Psoas muscle (tissue), 8 donors: ENCODE results near the gene PARP11. TPM values are rescaled to one million over a fixed set of nuclear protein-coding genes. Genes with fewer than 3 reads are reported as not detected.
"Not testable (repeated sequence)": the region's sequence is repeated elsewhere in the genome, so short reads cannot be mapped to it uniquely, and the experiment has no call there.

Experiments
- ATAC-seq, 4 donors: fragments of 200-7000 bp; cut with Tn5 transposase; one replicate each; pipeline ENCODE4 v1.9.1; 2020; ENCODE audit warnings: moderate library complexity in 3 of 4, mild to moderate bottlenecking in 2 of 4
- DNase-seq, 2 donors: peaks; one replicate each; pipeline ENCODE4 v3.0.0-alpha.2; 2020
- H3K27ac ChIP-seq: fragments of 200-600 bp; one replicate; pipeline ENCODE4 v1.8.0; 2022
- H3K27me3 ChIP-seq, 3 donors: fragments of 200-600 bp in 1 of 3; one replicate each; pipeline versions ENCODE4 v1.6.1 to v1.8.0; 2013 to 2022; ENCODE audit warnings: low read length in 2 of 3, mild to moderate bottlenecking in 2 of 3, moderate library complexity in 1 of 3; ENCODE audit not compliant: insufficient read depth in 3 of 3
- H3K36me3 ChIP-seq, 2 donors: fragments of 200-600 bp in 1 of 2; one replicate each; pipeline versions ENCODE4 v1.6.1 to v1.8.0; 2013 to 2022; ENCODE audit warnings: low read depth in 1 of 2, mild to moderate bottlenecking in 1 of 2, moderate library complexity in 1 of 2; ENCODE audit not compliant: insufficient read depth in 1 of 2
- H3K4me1 ChIP-seq: fragments of 200-600 bp; one replicate; pipeline ENCODE4 v1.8.0; 2022
- H3K4me3 ChIP-seq: fragments of 200-600 bp; one replicate; pipeline ENCODE4 v1.8.0; 2022; ENCODE audit warnings: mild to moderate bottlenecking
- H3K9me3 ChIP-seq: fragments of 200-600 bp; one replicate; pipeline ENCODE4 v1.8.0; 2022
- WGBS, 3 donors: extraction: QIAGEN DNeasy Blood & Tissue Kit; methylation state at CpG; one replicate each; pipeline versions ENCODE4 v1.1.6 to v1.1.7; 2013; 5-methylcytosine and 5-hydroxymethylcytosine counted together
- intact Hi-C, 2 donors: fragments of 100-400 bp; cut with DNase I; formaldehyde crosslinking; loops; one replicate each; pipeline versions ENCODE4 v1.11.0 to v1.14.2; 2022
- polyA plus RNA-seq, 3 donors: library from polyadenylated mRNA; stranded (reverse); fragments of 200-250 nt; gene quantifications; one replicate each; pipeline ENCODE4 v1.2.3, GENCODE V29; 2013
- total RNA-seq, 4 donors: library from RNA; stranded (reverse); fragmentation: NEBNext Ultra II Directional in 2 of 4; extraction: Animal tissue kit (Norgen Biotek cat#: 25700) in 2 of 4; gene quantifications; one replicate each; pipeline versions ENCODE4 v1.2.1 to v1.2.4, GENCODE V29; 2021 to 2023
- TF ChIP-seq, protein P1 (sequence below): fragments of 200-600 bp; IDR thresholded peaks from one replicate; pipeline ENCODE4 v1.8.0; 2022; ENCODE audit warnings: antibody characterized with exemption
- donor health status: healthy with polysubstance abuse.
- donor health status: DM: no; HTN: no; CAD: no; lungs with moderate emphysema.
- donor health status: Bipolar disorder and iron deficiency.
- donor health status: healthy.
- donor health status: DM: yes; HTN: yes; CAD: no.
- donor health status: DM: no; HTN: no; CAD: no.
- donor health status: DM: no; HTN: no; CAD: no.
- donor health status: DM: yes; HTN: yes; CAD: no.

Gene PARP11
- total and polyA plus RNA-seq, 7 donors: 0.83 to 4.0 (median 2.6) TPM

DNA sequence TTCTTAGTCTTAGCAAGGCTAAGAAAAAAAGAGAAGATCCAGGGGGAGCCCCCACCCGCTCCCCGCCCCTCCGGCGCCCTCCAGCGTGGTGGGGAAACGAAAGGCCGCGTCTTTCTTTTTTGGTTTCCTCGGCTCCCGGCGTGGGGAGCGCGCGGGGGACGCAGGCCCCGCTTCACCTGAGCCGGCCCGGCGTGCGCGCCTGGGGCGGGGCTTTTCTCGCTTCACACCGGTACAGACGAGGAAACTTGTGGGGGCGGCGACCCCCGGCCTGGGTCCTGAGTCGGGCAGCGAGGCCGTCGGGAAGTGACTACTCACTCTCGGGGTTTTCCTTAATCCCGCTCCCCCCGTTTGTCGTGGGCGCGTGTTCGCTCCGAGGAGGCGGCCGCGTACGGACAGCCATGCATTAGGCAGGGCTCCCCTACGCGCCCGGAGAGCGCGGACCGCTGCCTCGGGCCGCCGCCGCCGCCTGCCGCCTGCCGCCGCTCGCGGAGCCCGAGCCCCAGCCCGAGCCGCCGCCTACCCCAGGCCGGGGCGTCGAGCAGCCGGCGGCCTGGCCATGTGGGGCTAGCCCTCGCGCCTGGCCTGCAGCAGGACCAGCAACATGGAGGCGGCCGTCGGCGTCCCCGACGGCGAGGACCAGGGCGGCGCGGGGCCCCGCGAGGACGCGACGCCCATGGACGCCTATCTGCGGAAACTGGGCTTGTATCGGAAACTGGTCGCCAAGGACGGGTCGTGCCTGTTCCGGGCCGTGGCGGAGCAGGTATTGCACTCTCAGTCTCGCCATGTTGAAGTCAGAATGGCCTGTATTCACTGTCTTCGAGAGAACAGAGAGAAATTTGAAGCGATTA lies 34.3 kb downstream of the PARP11 start:
- H3K36me3 ChIP-seq, intact Hi-C loops, H3K27ac ChIP-seq, H3K4me1 ChIP-seq, H3K27me3 ChIP-seq, H3K9me3 ChIP-seq, DNase-seq: not testable (repeated sequence)
- H3K4me3 ChIP-seq: peak overlapping the region; percentile 18
- peak in 1 of 4 donors; percentile 37 for ATAC-seq
- 66 to 73% (median 70%) methylated on average over 87 to 98 of the region's 98 CpGs for whole genome bisulfite sequencing, 3 donors

DNA sequence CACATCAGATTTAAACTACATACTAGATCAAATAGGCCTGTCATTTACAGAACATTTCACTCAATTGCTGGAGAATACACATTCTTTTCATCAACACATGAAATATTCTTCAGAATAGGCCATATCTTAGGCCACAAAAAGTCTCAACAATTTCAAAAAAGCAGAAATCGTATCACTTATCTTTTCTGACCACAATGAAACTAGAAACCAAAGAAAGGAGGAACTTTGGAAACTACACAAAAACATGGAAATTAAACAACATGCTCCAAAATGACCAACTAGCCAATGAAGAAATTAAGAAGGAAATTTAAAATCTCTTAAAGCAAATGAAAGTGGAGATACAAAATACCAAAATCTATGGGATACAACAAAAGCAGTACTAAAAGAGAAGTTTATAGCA lies 35.1 kb downstream of the PARP11 start:
- H3K9me3 ChIP-seq: no peaks in the 10 kb centered on the region
- H3K36me3 ChIP-seq: no peaks in the 10 kb centered on the region
- ATAC-seq (no peak), DNase-seq (no peak)
- no peaks in the 10 kb centered on the region for H3K4me1 ChIP-seq
- no peak overlapping the region for H3K27ac ChIP-seq
- H3K27me3 ChIP-seq: no peaks in the 10 kb centered on the region
- TF ChIP-seq, protein P1, sequence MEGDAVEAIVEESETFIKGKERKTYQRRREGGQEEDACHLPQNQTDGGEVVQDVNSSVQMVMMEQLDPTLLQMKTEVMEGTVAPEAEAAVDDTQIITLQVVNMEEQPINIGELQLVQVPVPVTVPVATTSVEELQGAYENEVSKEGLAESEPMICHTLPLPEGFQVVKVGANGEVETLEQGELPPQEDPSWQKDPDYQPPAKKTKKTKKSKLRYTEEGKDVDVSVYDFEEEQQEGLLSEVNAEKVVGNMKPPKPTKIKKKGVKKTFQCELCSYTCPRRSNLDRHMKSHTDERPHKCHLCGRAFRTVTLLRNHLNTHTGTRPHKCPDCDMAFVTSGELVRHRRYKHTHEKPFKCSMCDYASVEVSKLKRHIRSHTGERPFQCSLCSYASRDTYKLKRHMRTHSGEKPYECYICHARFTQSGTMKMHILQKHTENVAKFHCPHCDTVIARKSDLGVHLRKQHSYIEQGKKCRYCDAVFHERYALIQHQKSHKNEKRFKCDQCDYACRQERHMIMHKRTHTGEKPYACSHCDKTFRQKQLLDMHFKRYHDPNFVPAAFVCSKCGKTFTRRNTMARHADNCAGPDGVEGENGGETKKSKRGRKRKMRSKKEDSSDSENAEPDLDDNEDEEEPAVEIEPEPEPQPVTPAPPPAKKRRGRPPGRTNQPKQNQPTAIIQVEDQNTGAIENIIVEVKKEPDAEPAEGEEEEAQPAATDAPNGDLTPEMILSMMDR: no peak
- intact Hi-C loops: no loop called here
- 76 to 82% (median 79%) methylated on average over 1 of the region's 1 CpG for WGBS, 3 donors
- H3K4me3 ChIP-seq: no peak overlapping the region

- Histone ChIP-seq H3K36me3 (no peaks in the 10 kb centered on the region), H3K4me1 (no peaks in the 10 kb centered on the region), H3K27ac (no peak overlapping the region), H3K27me3 (no peaks in the 10 kb centered on the region), H3K4me3 (no peak overlapping the region), H3K9me3 (no peaks in the 10 kb centered on the region)
- intact Hi-C loops: no loop called here
- ATAC-seq (no peak), DNase-seq (no peak)
- WGBS, 3 donors: 96 to 98% (median 96%) methylated on average over 4 of the region's 4 CpGs
- TF ChIP-seq, protein P1: no peak
Observed at GRCh38 chr12:3837049-3837448, 36.1 kb downstream of the PARP11 start.

- TF ChIP-seq, protein P1: no peak
- Histone ChIP-seq H3K27ac (no peak overlapping the region), H3K27me3 (no peaks in the 10 kb centered on the region), H3K9me3 (no peaks in the 10 kb centered on the region), H3K36me3 (no peaks in the 10 kb centered on the region), H3K4me3 (no peak overlapping the region), H3K4me1 (no peaks in the 10 kb centered on the region)
- no peak for ATAC-seq
- intact Hi-C loops: no loop called here
- DNase-seq: no peak
- 95 to 97% (median 97%) methylated on average over 3 of the region's 3 CpGs for WGBS, 3 donors
Observed at GRCh38 chr12:3836641-3837040, 36.6 kb downstream of the PARP11 start.

DNA sequence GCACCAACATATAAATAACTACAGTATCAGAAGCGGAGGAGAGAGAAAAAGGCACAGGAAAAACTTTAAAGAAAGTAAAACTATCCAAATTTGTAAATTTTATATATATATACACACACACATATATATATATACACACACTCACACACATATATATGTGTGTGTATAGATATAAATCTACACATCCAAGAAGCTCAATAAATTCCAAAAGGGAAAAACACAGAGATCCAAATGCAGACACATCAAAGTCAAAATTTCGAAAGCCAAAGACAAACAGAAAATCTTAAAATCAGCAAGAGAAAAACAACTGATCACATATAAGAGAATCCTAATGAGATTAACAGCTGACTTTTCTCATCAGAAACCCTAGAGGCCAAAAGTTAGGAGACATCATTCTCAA lies 37.3 kb downstream of the PARP11 start:
- ATAC-seq: no peak
- H3K9me3 ChIP-seq: no peaks in the 10 kb centered on the region
- no peak for DNase-seq
- H3K4me3 ChIP-seq: no peak overlapping the region
- WGBS, 3 donors: 91 to 99% (median 94%) methylated on average over 2 of the region's 2 CpGs
- no peaks in the 10 kb centered on the region for H3K4me1 ChIP-seq
- no peaks in the 10 kb centered on the region for H3K36me3 ChIP-seq
- H3K27ac ChIP-seq: no peak overlapping the region
- no peaks in the 10 kb centered on the region for H3K27me3 ChIP-seq
- intact Hi-C loops: no loop called here
- TF ChIP-seq, protein P1: no peak
